ENCODE results near the gene UTP25.

The UTP25 gene

GRCh38 chr1:209840611-209841010, 12.8 kb downstream of the UTP25 start:
- H3K9me3 ChIP-seq (ENCODE audit: insufficient read depth, low read length) = no peaks in the 10 kb centered on the region
- H3K27me3 ChIP-seq (ENCODE audit: insufficient read depth, insufficient read length) = no peaks in the 10 kb centered on the region
- no peak for DNase-seq (ENCODE audit: low read depth, low spot score)
- no peak overlapping the region for H3K9ac ChIP-seq (ENCODE audit: insufficient read length, low read depth)
- peaks cover 98% of the 10 kb centered on the region for H3K36me3 ChIP-seq (ENCODE audit: insufficient read depth, insufficient read length, low read length)
- no peak overlapping the region for H3K4me3 ChIP-seq (ENCODE audit: insufficient read length, low read depth)
- H3K4me1 ChIP-seq (ENCODE audit: insufficient read depth, insufficient read length) = no peaks in the 10 kb centered on the region
- TF ChIP-seq SUZ12 (IDR thresholded peaks at IDR 0.05; ENCODE audit: extremely low read depth, insufficient read depth, insufficient read length) = no peak
- TF ChIP-seq YY1 (IDR thresholded peaks at IDR 0.05; ENCODE audit: insufficient read depth, insufficient read length) = no peak
- TF ChIP-seq ZNF274 (IDR thresholded peaks at IDR 0.05; ENCODE audit: low read depth, low read length) = no peak

DNA sequence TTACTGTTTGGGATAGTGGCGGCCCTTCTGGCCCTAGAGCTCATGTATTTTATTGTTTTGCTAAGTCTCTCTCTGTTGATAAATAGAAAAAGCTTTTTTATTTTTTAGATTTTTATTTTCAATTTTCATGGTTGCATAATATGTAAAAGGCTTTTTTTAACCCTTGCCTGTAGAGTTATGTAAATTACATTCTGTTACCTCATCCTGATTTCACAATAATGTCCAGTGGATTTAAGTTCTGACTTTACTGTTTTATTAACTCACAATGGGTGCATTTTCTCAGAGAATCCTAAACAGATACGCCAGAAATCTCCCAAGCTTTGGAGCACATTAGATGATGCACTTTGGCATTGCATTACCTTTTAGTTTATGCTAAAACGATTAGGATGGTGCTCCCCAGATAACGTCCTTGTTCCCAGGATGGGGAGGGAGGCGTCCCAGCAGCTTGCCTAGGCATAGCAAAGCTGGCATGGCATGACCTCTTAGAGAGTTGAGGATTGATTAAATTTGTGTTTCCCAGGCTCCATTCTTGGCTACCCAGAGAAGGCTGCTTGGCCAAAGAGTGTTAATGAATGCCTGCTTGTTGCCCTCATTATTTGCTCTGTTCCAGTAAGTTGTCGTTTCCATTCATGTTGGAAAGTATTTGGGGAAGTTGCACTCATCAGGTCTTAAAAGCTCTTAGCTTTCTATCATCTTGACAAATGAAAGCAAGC, 17.1 kb downstream of the UTP25 start:
- Histone ChIP-seq H3K36me3 (ENCODE audit: insufficient read depth, insufficient read length, low read length) (peaks cover 88% of the 10 kb centered on the region), H3K9me3 (ENCODE audit: insufficient read depth, low read length) (no peaks in the 10 kb centered on the region), H3K27me3 (ENCODE audit: insufficient read depth, insufficient read length) (no peaks in the 10 kb centered on the region), H3K4me1 (ENCODE audit: insufficient read depth, insufficient read length) (no peaks in the 10 kb centered on the region), H3K9ac (ENCODE audit: insufficient read length, low read depth) (no peak overlapping the region), H3K4me3 (ENCODE audit: insufficient read length, low read depth) (no peak overlapping the region)
- no peak for DNase-seq (ENCODE audit: low read depth, low spot score)
- TF ChIP-seq ZNF274 (IDR thresholded peaks at IDR 0.05; ENCODE audit: low read depth, low read length) = no peak
- TF ChIP-seq SUZ12 (IDR thresholded peaks at IDR 0.05; ENCODE audit: extremely low read depth, insufficient read depth, insufficient read length) = no peak
- TF ChIP-seq YY1 (IDR thresholded peaks at IDR 0.05; ENCODE audit: insufficient read depth, insufficient read length) = no peak

DNA sequence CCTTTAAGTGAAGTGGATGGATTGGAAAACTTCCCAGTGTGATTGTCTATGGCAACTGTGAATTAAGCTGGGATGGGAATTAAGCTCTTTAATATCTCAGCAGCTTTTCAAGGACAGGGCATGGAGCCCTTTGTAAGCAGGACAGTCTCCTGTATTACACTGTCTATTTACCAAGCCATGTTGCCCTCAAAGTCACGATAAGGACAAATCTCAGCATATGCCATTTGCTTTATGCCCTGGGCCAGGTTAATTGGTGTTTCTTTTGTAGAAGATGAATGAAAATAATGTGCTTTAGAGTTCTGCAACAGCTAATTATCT, 17.6 kb downstream of the UTP25 start:
- H3K36me3 ChIP-seq (ENCODE audit: insufficient read depth, insufficient read length, low read length) = peaks cover 84% of the 10 kb centered on the region
- no peaks in the 10 kb centered on the region for H3K27me3 ChIP-seq (ENCODE audit: insufficient read depth, insufficient read length)
- no peak for DNase-seq (ENCODE audit: low read depth, low spot score)
- H3K4me1 ChIP-seq (ENCODE audit: insufficient read depth, insufficient read length) = no peaks in the 10 kb centered on the region
- no peaks in the 10 kb centered on the region for H3K9me3 ChIP-seq (ENCODE audit: insufficient read depth, low read length)
- TF ChIP-seq ZNF274 (IDR thresholded peaks at IDR 0.05; ENCODE audit: low read depth, low read length) = no peak
- no peak for TF ChIP-seq SUZ12 (IDR thresholded peaks at IDR 0.05; ENCODE audit: extremely low read depth, insufficient read depth, insufficient read length)
- no peak for TF ChIP-seq YY1 (IDR thresholded peaks at IDR 0.05; ENCODE audit: insufficient read depth, insufficient read length)
- no peak overlapping the region for H3K9ac ChIP-seq (ENCODE audit: insufficient read length, low read depth)
- H3K4me3 ChIP-seq (ENCODE audit: insufficient read length, low read depth) = no peak overlapping the region

GRCh38 chr1:209849388-209849787, 21.6 kb downstream of the UTP25 start:
- Histone ChIP-seq H3K36me3 (ENCODE audit: insufficient read depth, insufficient read length, low read length) (peaks cover 83% of the 10 kb centered on the region), H3K27me3 (ENCODE audit: insufficient read depth, insufficient read length) (no peaks in the 10 kb centered on the region), H3K4me1 (ENCODE audit: insufficient read depth, insufficient read length) (no peaks in the 10 kb centered on the region), H3K9ac (ENCODE audit: insufficient read length, low read depth) (no peak overlapping the region), H3K9me3 (ENCODE audit: insufficient read depth, low read length) (no peaks in the 10 kb centered on the region), H3K4me3 (ENCODE audit: insufficient read length, low read depth) (no peak overlapping the region)
- TF ChIP-seq SUZ12 (IDR thresholded peaks at IDR 0.05; ENCODE audit: extremely low read depth, insufficient read depth, insufficient read length) = no peak
- TF ChIP-seq ZNF274 (IDR thresholded peaks at IDR 0.05; ENCODE audit: low read depth, low read length) = no peak
- no peak for TF ChIP-seq YY1 (IDR thresholded peaks at IDR 0.05; ENCODE audit: insufficient read depth, insufficient read length)
- no peak for DNase-seq (ENCODE audit: low read depth, low spot score)

DNA sequence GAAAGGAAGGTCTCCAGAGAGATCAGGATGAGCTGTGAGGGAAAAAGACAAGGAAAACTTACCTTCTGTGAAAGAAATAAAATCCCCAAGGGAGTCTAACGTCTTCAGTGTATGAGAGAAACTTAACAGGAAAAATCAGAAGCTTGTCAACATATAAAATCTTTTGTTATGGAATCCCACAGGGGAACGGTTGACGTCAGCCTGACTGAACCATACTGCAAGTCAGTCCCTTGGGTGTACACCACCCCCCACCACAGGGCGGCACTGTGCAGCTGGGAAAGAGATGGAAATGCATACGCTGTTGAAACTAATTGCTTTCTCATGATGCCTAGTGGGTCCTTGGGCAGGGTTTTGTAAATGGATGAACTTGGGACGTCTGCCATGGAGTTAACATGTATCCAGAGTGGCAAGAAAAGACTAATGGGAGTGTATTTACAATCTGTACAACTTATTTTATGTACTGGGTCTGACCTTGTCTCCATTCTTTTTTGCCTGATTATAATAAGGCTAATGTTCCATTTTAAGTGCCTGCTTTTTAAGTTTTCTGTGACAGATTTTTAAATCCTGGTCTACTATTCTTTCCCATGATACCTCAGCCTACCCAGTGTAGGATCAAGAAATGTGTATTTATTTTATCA, 22.7 kb downstream of the UTP25 start:
- no peaks in the 10 kb centered on the region for H3K9me3 ChIP-seq (ENCODE audit: insufficient read depth, low read length)
- peak; percentile 61 for DNase-seq (ENCODE audit: low read depth, low spot score)
- no peaks in the 10 kb centered on the region for H3K4me1 ChIP-seq (ENCODE audit: insufficient read depth, insufficient read length)
- no peak overlapping the region for H3K4me3 ChIP-seq (ENCODE audit: insufficient read length, low read depth)
- H3K27me3 ChIP-seq (ENCODE audit: insufficient read depth, insufficient read length) = no peaks in the 10 kb centered on the region
- H3K9ac ChIP-seq (ENCODE audit: insufficient read length, low read depth) = no peak overlapping the region
- H3K36me3 ChIP-seq (ENCODE audit: insufficient read depth, insufficient read length, low read length) = peaks cover 82% of the 10 kb centered on the region
- TF ChIP-seq SUZ12 (IDR thresholded peaks at IDR 0.05; ENCODE audit: extremely low read depth, insufficient read depth, insufficient read length) (no peak), YY1 (IDR thresholded peaks at IDR 0.05; ENCODE audit: insufficient read depth, insufficient read length) (no peak), ZNF274 (IDR thresholded peaks at IDR 0.05; ENCODE audit: low read depth, low read length) (no peak)

DNA sequence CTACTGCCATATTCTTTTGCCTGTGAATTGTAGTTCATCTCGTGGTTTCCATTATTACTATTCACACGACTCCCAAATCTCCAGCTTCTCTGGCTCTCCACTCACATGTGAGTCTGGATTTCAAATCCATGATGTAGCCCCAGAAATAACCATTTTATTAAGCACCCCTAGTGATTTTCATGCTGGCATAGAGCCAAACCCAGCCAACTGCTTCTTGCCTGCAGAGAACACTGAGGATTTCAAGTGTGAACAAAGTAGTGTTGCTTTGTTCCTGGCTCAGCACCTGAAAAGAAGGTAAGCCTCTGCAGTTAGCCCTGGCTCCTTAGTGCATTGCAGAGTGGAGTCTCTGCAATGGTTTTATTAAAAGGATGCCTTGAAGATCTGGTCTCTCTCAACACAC, 25.9 kb downstream of the UTP25 start:
- no peak overlapping the region for H3K4me3 ChIP-seq (ENCODE audit: insufficient read length, low read depth)
- no peaks in the 10 kb centered on the region for H3K9me3 ChIP-seq (ENCODE audit: insufficient read depth, low read length)
- DNase-seq (ENCODE audit: low read depth, low spot score) = no peak
- peaks cover 63% of the 10 kb centered on the region for H3K36me3 ChIP-seq (ENCODE audit: insufficient read depth, insufficient read length, low read length)
- H3K4me1 ChIP-seq (ENCODE audit: insufficient read depth, insufficient read length) = no peaks in the 10 kb centered on the region
- TF ChIP-seq YY1 (IDR thresholded peaks at IDR 0.05; ENCODE audit: insufficient read depth, insufficient read length) (no peak), SUZ12 (IDR thresholded peaks at IDR 0.05; ENCODE audit: extremely low read depth, insufficient read depth, insufficient read length) (no peak), ZNF274 (IDR thresholded peaks at IDR 0.05; ENCODE audit: low read depth, low read length) (no peak)
- no peak overlapping the region for H3K9ac ChIP-seq (ENCODE audit: insufficient read length, low read depth)
- no peaks in the 10 kb centered on the region for H3K27me3 ChIP-seq (ENCODE audit: insufficient read depth, insufficient read length)

DNA sequence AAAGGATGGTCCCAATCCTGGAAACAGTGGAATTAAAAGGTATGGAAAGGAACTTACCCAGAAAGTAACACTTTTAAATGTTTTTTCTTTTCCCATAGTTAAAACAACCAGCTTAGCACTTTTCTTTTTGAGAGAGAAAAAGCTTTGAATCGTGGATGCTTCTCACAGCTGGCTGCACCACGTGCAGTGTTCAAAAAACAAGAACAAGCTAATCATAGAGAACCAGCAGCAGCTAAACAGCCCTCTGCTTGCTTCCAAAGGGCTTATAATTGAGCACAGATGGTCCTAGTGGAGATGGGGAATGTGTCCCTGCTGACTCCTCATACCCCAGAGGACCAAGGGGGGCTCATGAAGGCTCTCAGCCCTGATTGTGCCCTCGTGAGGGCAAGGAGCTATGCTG, 26.4 kb downstream of the UTP25 start:
- no peak overlapping the region for H3K9ac ChIP-seq (ENCODE audit: insufficient read length, low read depth)
- H3K4me3 ChIP-seq (ENCODE audit: insufficient read length, low read depth) = no peak overlapping the region
- no peaks in the 10 kb centered on the region for H3K27me3 ChIP-seq (ENCODE audit: insufficient read depth, insufficient read length)
- H3K36me3 ChIP-seq (ENCODE audit: insufficient read depth, insufficient read length, low read length) = peaks cover 58% of the 10 kb centered on the region
- no peaks in the 10 kb centered on the region for H3K4me1 ChIP-seq (ENCODE audit: insufficient read depth, insufficient read length)
- no peaks in the 10 kb centered on the region for H3K9me3 ChIP-seq (ENCODE audit: insufficient read depth, low read length)
- DNase-seq (ENCODE audit: low read depth, low spot score) = no peak
- no peak for TF ChIP-seq ZNF274 (IDR thresholded peaks at IDR 0.05; ENCODE audit: low read depth, low read length)
- TF ChIP-seq YY1 (IDR thresholded peaks at IDR 0.05; ENCODE audit: insufficient read depth, insufficient read length) = no peak

Measured in NT2/D1 (cell line).